HG02973 (cell line): ENCODE data around the gene CHL1.

Source experiments
- ATAC-seq: cut with Tn5 transposase; IDR thresholded peaks from one replicate; pipeline ENCODE4 v1.9.1; 2021; ENCODE audit warnings: moderate library complexity; ENCODE audit not compliant: unreplicated experiment

Gene CHL1

GRCh38 chr3:332701-333100 lies 136.1 kb downstream of the CHL1 start:
- no peak for ATAC-seq

DNA sequence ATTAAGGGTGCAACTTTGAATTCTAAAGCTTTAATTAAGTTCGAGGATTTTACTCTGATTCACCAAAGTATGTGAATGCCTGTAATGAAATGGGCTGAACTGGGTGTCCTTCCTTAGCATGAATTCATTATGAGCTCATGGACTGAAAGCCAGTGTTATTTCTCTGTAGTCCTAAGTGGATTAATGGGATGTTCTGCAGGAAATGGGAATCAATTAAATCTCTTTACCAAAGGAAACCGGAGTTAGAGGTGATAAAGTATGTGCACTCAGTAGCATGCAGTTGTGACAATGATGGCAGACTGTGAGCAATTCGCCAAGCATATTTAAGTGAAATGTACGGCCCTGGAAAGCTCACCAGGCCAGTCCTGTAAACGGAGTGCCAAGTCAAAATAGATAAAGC lies 138.7 kb downstream of the CHL1 start:
- ATAC-seq = no peak

DNA sequence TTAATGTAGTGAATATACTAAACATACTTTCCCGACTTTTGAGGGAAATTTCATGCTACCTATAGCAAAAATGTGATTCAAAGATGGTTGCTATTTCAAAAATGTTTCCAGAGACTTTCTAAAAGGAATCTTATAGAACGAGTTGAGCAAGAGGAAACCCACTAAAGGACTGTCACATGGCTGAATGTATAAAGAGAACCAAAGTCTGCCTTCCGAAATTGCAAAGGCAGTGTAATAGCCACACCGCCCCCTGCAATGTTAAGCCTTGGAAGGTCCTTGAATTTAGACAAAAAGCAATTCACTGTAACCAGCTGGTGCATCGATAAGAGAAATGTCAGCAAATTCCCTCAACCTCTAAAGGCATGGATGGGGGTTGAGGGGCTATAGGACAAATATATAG lies 142.8 kb downstream of the CHL1 start:
- ATAC-seq = no peak

GRCh38 chr3:341998-342397 lies 145.4 kb downstream of the CHL1 start:
- ATAC-seq = no peak

DNA sequence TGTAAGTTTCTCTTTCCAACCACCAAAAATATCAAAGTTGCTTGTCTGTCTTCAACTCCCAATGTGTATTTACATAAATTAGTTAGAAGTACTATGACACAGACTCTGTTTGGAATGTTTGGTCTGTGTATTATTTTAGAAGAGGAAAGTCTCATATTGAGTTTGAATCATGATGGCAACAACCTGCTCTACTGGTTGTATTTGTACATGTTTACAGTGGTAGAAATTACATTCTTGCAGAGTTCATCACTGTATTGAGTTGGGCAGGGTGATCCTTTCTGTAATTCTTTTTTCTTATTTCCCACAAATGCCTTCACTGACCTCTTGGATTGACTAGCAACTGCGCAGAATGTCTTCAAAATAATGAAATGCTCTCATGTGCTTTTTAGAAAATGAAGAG lies 149.6 kb downstream of the CHL1 start:
- ATAC-seq = no peak

DNA sequence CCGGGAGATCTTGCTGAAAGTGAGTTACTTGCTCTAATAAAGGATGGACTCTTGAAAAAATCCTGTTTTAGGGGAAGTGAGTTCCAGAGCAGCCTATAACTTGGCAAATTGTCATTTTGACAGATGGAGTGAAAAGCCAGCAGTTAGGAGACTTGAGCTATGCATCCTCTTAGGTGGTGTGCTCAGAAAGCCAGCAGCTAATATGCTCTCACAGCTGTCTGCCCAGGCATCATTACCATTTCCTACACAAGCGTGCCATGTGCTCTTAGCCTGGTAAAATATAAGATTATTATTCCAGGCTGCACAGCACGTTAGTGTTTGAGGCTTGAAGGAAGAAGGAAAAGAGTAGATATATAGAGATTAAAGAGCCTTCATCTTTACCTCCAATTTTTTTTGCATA lies 151.0 kb downstream of the CHL1 start:
- no peak for ATAC-seq

DNA sequence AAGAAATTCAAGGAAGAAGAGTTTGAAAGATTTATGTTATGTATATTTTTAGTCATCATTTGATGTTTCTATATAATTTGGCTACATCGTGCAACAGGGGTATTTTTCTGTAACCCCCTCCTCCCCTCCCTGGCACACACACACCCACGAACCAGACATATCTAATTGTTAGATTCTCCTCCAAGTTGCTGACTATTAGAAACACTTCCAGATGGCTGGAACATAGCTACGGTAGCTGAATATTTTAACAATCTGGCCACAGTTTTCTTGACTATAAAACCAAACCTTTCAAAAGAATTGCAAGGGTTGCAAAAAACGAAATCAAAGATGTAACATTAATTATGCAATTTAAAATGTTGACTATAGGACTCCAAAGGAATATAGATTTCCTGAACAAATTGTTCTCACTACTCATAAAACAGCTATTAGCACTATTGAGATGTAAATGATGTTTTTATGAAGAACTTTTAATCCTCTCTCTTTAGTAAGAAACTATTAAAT lies 154.4 kb downstream of the CHL1 start:
- ATAC-seq = no peak

GRCh38 chr3:352599-352998 lies 156.0 kb downstream of the CHL1 start:
- ATAC-seq = no peak

- ATAC-seq = no peak
Observed at GRCh38 chr3:353191-353739, 156.7 kb downstream of the CHL1 start.

DNA sequence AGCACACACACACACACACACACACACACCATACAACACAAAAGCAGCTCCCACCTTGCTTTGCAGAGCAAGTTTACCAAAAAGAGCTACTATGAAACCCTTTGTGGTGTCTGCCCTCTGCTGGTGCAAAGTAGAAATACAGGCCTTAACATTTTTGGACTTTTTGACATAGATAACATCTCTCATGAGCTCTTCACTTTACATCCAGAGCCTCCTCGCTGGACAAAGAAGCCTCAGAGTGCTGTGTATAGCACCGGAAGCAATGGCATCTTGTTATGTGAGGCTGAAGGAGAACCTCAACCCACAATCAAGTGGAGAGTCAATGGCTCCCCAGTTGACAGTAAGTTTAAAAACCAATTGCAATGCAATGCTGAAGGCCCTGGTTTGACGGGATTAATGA lies 157.9 kb downstream of the CHL1 start:
- ATAC-seq = no peak

- no peak for ATAC-seq
Observed at GRCh38 chr3:355622-356021, 159.1 kb downstream of the CHL1 start.

DNA sequence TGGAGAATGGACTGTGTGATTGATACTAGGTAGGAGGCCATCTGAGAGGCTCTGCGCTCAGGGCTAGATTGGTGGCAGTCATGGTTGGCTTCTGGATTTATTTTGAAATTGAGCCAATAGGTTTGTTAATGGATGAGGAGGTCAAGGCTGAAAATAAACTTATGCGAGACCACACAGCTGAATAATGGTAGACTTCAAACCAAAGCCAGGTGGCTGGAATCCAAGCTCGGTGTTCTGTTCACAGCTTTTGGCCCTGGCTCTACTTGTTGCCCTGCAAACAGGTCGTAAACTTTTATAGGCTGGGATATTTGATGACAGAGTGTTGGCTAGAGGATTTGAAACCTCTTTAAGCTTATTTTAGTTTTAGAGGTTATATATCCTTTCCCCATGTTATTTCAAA lies 160.4 kb downstream of the CHL1 start:
- no peak for ATAC-seq

DNA sequence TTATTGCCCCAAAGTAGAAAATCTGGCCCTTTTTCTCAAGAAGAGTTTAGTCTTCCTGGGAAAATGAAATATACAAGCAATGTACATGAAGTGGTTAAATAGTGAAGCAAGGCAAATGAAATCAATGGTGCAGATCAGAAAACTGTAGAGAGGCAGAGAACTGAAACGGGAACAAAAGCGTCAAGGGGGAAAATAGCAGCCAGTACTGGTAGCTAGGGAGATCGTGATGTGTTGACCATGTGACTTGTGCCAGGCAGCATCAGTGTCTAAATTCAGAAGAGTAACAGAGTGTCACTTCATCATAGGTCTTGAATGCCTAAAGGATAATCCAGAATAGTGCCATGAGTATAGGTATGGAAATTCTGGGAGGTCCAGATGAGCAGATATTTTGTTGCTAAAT lies 163.1 kb downstream of the CHL1 start:
- ATAC-seq = peak; percentile 58

- no peak for ATAC-seq
Observed at GRCh38 chr3:362681-363338, 166.2 kb downstream of the CHL1 start.

- no peak for ATAC-seq
Observed at GRCh38 chr3:364287-364686, 167.7 kb downstream of the CHL1 start.

DNA sequence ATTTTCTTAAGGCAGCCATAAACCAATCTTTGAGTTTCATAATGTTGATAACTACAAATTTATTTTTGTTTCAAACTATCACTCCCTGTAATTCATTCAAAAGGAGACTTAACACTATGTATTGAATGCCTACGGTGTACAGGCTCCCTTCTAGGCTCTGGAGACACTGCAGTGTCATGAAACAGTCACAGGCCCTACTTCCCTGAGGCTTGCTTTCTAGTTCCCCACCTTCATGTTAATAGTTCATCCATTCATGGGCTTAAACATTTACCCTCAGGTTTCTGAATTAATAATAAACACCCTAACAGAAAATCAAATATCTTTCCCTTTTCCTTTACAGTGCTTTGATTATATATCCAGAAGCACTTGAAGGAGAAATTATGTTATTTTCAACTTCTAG lies 168.7 kb downstream of the CHL1 start:
- ATAC-seq = peak; percentile 75

- peak; percentile 40 for ATAC-seq
Observed at GRCh38 chr3:366253-366652, 169.7 kb downstream of the CHL1 start.

GRCh38 chr3:373193-373779 lies 176.7 kb downstream of the CHL1 start:
- ATAC-seq = no peak

DNA sequence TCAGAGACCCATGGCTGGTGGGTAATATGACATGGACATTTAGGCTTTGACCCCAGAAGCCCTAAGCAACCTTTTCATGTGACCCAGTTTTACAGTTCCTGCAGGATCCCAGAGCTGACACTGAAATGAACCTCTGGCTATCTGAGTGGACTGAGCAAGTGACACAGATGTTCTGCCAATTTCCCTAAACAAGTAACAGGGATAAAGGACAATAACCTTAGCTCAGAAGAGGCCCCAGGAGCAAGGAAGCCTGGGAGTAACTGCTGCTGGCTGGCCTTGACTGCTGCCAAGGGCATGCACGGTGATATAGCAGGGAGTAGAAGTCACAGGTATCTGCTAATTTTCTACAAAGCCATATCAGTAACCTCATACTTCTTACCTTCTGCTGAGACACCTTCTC lies 177.9 kb downstream of the CHL1 start:
- no peak for ATAC-seq

DNA sequence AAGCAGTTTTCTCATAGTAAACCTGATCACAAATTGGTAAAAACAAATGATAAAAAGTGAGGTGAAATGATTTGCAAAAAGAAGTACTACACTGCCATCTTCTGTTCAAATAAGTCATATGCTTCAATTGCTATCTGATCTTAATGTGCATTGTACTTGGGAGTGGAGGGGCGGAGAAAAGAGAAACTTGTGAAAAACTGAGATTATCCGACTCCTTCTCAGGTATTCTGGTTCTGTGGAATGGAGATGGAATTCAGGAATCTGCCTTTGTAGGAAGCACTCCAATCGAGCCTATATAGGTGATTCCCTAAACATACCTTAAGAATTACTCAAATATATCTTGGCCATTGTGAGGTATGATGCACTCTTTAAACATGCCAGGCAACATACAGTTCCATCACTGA lies 180.6 kb downstream of the CHL1 start:
- ATAC-seq = peak; percentile 50

DNA sequence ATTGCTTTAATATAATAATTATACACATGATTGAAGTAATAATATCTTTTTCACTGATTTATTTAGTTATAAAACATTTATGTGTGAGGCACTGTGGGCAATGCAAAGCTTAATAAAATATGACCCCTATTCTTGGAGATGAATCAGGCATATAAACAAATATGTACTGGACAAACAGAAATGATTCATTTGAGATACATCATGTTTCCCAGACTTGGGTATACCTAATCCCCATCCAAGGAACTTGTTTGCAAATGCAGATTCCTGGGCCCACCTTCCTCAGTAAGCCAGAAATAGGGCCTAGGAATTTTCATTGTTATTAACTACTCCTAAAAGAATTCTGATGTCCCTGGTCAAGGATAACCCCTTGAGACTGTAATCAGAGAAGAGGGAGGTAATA lies 184.2 kb downstream of the CHL1 start:
- no peak for ATAC-seq

DNA sequence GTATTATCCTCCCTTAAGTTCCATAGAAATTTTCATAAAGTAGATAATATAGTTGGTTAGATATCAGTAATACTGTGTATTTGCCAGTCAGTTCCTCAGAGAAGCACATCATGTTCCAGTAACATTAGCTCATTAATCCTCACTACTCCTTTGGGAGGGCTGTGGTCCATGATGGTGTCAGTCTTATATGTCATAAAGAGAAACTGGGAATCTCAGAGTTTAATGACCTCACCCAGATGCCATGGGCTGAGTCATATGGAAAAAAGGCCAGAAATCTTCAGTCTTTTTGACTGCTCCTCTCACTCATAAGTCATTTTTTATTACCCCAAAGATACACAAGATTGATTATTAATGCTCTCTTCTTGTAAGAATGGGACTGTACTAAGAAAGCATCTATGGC lies 188.6 kb downstream of the CHL1 start:
- no peak for ATAC-seq

DNA sequence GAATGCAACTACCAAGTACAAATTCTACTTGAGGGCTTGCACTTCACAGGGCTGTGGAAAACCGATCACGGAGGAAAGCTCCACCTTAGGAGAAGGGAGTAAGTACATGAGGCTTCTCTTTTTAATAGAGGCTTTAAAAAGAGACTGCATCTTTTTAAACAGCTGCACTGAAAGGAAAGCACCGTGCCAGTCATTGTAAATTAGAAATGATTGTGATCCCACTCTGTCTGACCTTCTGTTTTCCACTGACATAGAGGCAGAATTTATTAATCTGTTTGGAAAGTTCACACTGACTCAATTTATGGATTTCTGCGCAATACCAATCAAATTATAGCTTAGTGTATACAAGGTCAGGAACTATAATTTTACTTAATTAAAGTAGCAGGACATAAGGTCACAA lies 198.2 kb downstream of the CHL1 start:
- no peak for ATAC-seq
